K562 (cell line): ENCODE measurements around the gene UBA52. TPM values are rescaled to one million over a fixed set of nuclear protein-coding genes. Genes with fewer than 3 reads are reported as not detected.

Experiments
- CCNT2 ChIP-seq: IDR thresholded peaks from 2 replicates; pipeline ENCODE4 v1.6.1; 2011; ENCODE audit warnings: borderline replicate concordance, low read depth, mild to moderate bottlenecking, moderate library complexity, mixed read lengths, low read length; ENCODE audit not compliant: insufficient read length; ENCODE audit errors: extremely low read depth
- CEBPB ChIP-seq: fragments of 450-650 bp; IDR thresholded peaks from 2 replicates; pipeline ENCODE4 v1.6.1; 2016; ENCODE audit warnings: missing genetic modification characterization, missing compliant biosample characterization
- CSDE1 ChIP-seq, 2 experiments: fragments of 450-650 bp; IDR thresholded peaks; 2 replicates each; pipeline ENCODE4 v1.6.1; 2016; ENCODE audit warnings: mild to moderate bottlenecking in 1 of 2
- EP300 ChIP-seq: IDR thresholded peaks from 2 replicates; pipeline ENCODE4 v1.6.1; 2012; ENCODE audit warnings: low read length, improper control_type of control experiment
- ETS1 ChIP-seq: conservative IDR thresholded peaks from 2 replicates; pipeline ENCODE4 v1.6.1; 2011; ENCODE audit warnings: low read depth, mild to moderate bottlenecking, low read length; ENCODE audit not compliant: control insufficient read depth
- ETV1 ChIP-seq: fragments of 450-650 bp; conservative IDR thresholded peaks from 2 replicates; pipeline ENCODE4 v1.6.1; 2016; ENCODE audit warnings: missing genetic modification characterization, control low read depth, low read depth, missing compliant biosample characterization
- FUS ChIP-seq: fragments of 200-400 bp; formaldehyde crosslinking; optimal IDR thresholded peaks from 2 replicates; pipeline ENCODE3; 2017; ENCODE audit warnings: low read depth, low read length
- MNT ChIP-seq, 2 experiments: fragments of 450-650 bp; conservative IDR thresholded peaks; 2 replicates each; pipeline ENCODE4 v1.6.1; 2017; ENCODE audit warnings: mild to moderate bottlenecking in 2 of 2, moderate library complexity in 2 of 2
- PBX2 ChIP-seq, 2 experiments: IDR thresholded peaks in 1 of 2; conservative IDR thresholded peaks in 1 of 2; 2 replicates each; pipeline ENCODE4 v1.6.1; 2016; ENCODE audit warnings: low read depth in 2 of 2, mild to moderate bottlenecking in 1 of 2, missing compliant biosample characterization in 1 of 2, missing genetic modification characterization in 1 of 2, moderate library complexity in 1 of 2
- PTTG1 ChIP-seq: fragments of 450-650 bp; IDR thresholded peaks from 2 replicates; pipeline ENCODE4 v1.6.1; 2016; ENCODE audit warnings: low read depth, mild to moderate bottlenecking, missing genetic modification characterization, missing compliant biosample characterization
- SMARCA5 ChIP-seq: fragments of 450-650 bp; IDR thresholded peaks from 2 replicates; pipeline ENCODE4 v1.6.1; 2016
- SRF ChIP-seq, 2 experiments: fragments of 250-450, 450-650 bp in 1 of 2; sonication (Bioruptor Pico) in 1 of 2; sonication (generic) in 1 of 2; formaldehyde crosslinking; IDR thresholded peaks; 2 replicates each; pipeline versions ENCODE4 v1.5.0 to v1.5.1; 2020 to 2022; ENCODE audit warnings: mild to moderate bottlenecking in 1 of 2, missing genetic modification reagents in 1 of 2
- TEAD1 ChIP-seq, 2 experiments: fragments of 450-650 bp in 1 of 2; sonication (generic) in 1 of 2; formaldehyde crosslinking; IDR thresholded peaks; 2 replicates each; pipeline versions ENCODE4 v1.4.0 to v1.8.0; 2020 to 2022; ENCODE audit warnings: mild to moderate bottlenecking in 2 of 2, missing genetic modification reagents in 1 of 2
- TOE1 ChIP-seq, 2 experiments: fragments of 450-650 bp in 1 of 2; sonication (generic) in 1 of 2; formaldehyde crosslinking in 1 of 2; IDR thresholded peaks; 2 replicates each; pipeline versions ENCODE4 v1.7.1 to v1.8.0; 2016 to 2022; ENCODE audit warnings: borderline replicate concordance in 2 of 2, mild to moderate bottlenecking in 2 of 2, antibody characterized with exemption in 1 of 2, inconsistent platforms in 1 of 2, low read depth in 1 of 2, missing genetic modification reagents in 1 of 2, moderate library complexity in 1 of 2
- ZFP91 ChIP-seq: sonication (generic); formaldehyde crosslinking; IDR thresholded peaks from 2 replicates; pipeline ENCODE4 v1.8.0; 2022; ENCODE audit warnings: mild to moderate bottlenecking, missing genetic modification reagents
- ZNF311 ChIP-seq: fragments of 250-450 bp; sonication (Bioruptor Pico); IDR thresholded peaks from 2 replicates; pipeline ENCODE4 v1.4.0; 2020; ENCODE audit warnings: mild to moderate bottlenecking, moderate library complexity
- ZNF316 ChIP-seq: fragments of 450-650 bp; IDR thresholded peaks from 2 replicates; pipeline ENCODE4 v1.6.1; 2016
- polyA plus RNA-seq, 8 experiments: library from polyadenylated mRNA; depleted of rRNA in 4 of 8; stranded (reverse) in 5 of 8; unstranded in 3 of 8; fragments of >200 nt; fragmentation: Nextera tagmentation in 2 of 8; fragmentation: Illumina TruSeq in 1 of 8; extraction: Ambion mirVana in 2 of 8; extraction: Trizol in 1 of 8; gene quantifications; 2 replicates each; pipeline versions ENCODE4 v1.2.1 to v1.2.3, GENCODE V29; 2011 to 2014; ENCODE audit warnings: inconsistent platforms in 1 of 8, missing spikeins in 1 of 8
- total RNA-seq, 7 experiments: library from RNA; depleted of rRNA in 6 of 7; stranded (reverse); fragments of >200 nt in 6 of 7; fragmentation: Illumina TruSeq in 2 of 7; extraction: Trizol in 2 of 7; gene quantifications; 2 replicates each; pipeline versions ENCODE4 v1.2.1 to v1.2.3, GENCODE V29; 2011 to 2021; ENCODE audit warnings: low replicate concordance in 1 of 7

UBA52 gene
- total and polyA plus RNA-seq, 9 of the 15 experiments (the other 6 are each of a cell fraction or from before 2014, with no cell fraction given) = 1,110 to 2,751 (median 1,733) TPM

- TF ChIP-seq TEAD1 (CRISPR knock-in tag; IDR thresholded peaks at IDR 0.05) (peak; percentile 28 to 72; a peak in 2 of 4 replicates), SRF (CRISPR knock-in tag; IDR thresholded peaks at IDR 0.05) (peak in 1 of 2 experiments; percentile 63; a peak in 1 of 4 replicates), EP300 (peak; percentile 51), CCNT2 (peak; percentile 85), ZNF311 (CRISPR knock-in tag) (no peak), ETV1 (tag) (peak; percentile 82), SMARCA5 (peak; percentile 99), TOE1 (IDR thresholded peaks at IDR 0.05; ENCODE audit: borderline replicate concordance) (peak; percentile 58; the same call in 1 of the 2 replicates), TOE1 (CRISPR knock-in tag; IDR thresholded peaks at IDR 0.05; ENCODE audit: borderline replicate concordance, low read depth) (no peak), ETS1 (peak; percentile 14; the same call in 1 of the 2 replicates), FUS (peak; percentile 94), CSDE1 (IDR thresholded peaks at IDR 0.05) (no peak), PBX2 (CRISPR knock-in tag; IDR thresholded peaks at IDR 0.05; ENCODE audit: low read depth) (no peak), PBX2 (tag; conservative IDR thresholded peaks at IDR 0.05; ENCODE audit: low read depth) (no peak), MNT (conservative IDR thresholded peaks at IDR 0.05) (peak; percentile 10 to 39; a peak in 2 of 4 replicates), PTTG1 (tag) (no peak), ZFP91 (CRISPR knock-in tag) (0 out of 2 replicates have a peak, but pooled peaks have one; percentile 70), ZNF316 (peak; percentile 65), CEBPB (tag) (no peak)
Observed at GRCh38 chr19:18588611-18589379, 17.1 kb downstream of the UBA52 start, which contains the start of gene REX1BD (continued).
